Hippocampal formation (tissue), 2 donors: ENCODE data around the gene TOP1.

Experiments
- DNase-seq, 2 donors: peaks; one replicate each; lab custom pipeline; 2025; lab: John Stamatoyannopoulos, UW

TOP1 gene

GRCh38 chr20:41058674-41059635, 30.3 kb downstream of the TOP1 start:
- no peak for DNase-seq

- DNase-seq: no peak
Measured at GRCh38 chr20:41061155-41061554, 32.5 kb downstream of the TOP1 start.

DNA sequence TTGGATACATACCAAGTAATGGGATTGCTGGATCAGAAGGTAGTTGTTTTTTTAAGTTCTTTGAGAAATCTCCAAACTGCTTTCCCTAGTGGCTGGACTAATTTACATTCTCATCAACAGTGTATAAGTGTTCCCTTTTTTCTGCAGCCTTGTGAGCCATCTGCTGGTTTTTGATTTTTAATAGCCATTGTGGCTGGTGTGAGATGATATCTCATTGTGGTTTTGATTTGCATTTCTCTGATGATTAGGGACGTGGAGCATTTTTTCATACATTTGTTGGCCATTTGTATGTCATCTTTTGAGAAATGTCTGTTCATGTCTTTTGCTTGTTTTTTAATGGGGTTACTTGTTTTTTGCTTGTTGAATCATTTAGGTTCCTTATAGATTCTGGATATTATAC, 34.8 kb downstream of the TOP1 start:
- DNase-seq: no peak

- no peak for DNase-seq
Measured at GRCh38 chr20:41064377-41064776, 35.8 kb downstream of the TOP1 start.

DNA sequence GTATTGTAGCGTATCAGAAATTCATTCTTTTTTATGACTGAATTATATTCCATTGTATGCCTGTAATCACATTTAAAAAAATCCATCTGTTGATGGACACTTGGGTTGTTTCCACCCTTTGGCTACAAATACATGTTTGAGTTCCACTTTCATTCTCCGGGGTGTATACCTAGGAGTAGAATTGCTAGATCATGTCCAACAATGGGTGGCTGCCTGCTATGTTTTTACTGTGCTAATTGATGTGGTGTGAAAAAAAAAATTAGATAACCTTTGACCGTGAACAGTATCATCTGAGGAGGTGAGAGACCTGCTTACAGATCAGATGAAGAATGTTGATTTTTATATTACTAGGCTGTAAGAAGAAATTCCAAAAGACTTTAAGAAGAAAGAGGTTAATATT, 37.1 kb downstream of the TOP1 start:
- DNase-seq: no peak

DNA sequence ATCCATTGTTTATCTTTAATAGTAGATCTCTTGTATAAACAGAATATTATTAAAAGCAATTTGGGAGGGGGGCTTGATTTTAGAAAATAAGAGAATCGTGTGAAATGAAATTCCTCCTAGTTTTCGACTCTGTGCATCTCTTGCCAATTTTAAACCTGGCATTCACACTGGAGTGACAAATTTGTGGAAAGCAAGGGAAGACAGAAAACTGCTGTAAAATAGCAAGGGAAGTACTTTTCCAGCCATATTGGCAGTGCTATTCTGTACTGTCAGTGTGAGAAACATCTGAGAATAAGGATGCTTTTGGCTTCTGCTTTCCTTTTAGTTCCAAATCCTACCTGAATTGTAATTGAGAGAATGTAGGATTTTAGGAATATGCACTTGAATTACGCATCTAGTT, 40.2 kb downstream of the TOP1 start:
- DNase-seq: no peak

DNA sequence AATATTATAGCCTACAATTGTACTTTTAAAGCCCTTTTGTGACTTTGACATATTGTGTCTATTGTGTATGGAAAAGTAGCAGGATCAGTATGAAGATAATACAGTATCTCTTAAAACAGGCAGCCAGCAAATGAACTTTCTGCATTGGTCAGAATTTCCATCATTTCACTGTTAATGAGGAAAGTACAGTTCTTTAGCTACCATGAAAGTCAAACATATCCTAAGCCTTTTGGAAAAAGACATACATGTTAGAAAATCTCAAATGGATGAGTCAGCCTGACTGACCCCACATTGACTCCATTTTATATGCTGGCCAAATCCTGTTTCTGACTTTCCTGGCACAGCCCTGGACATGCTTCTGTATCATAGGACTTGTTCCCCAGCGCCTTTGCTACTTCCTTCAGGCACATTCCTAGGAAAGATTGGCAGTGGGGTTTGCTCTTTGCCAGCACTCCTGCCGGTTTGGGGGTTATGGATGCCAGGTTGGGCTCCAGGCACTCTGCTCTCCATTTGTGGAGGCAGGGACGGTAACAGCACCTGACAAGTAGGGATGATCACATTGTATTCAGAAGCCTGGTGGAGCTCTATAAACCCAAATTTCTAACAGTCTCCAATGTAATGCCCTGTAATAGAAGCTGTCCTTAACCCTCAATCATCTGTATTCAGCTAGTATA, 43.7 kb downstream of the TOP1 start:
- no peak for DNase-seq

GRCh38 chr20:41072915-41073314, 44.3 kb downstream of the TOP1 start:
- no peak for DNase-seq

DNA sequence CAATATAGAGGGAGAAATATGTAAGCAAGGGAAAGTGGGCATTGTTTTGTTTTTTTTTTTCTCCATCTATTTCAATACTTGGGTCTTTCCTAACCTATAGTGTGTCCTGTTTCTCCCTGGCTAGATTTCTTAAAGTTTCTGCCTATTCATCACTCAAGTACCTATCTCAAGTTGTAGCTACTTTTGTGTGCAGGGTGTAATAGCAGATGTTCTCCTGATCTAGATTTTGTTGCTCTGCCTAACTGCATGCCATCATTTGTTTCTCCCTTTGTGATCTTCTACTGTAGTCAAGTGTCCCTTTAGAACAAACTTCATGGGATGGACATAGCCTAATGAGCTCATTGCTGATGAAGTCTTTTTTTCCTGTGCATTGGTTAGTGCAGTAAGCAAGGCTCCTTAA, 45.8 kb downstream of the TOP1 start:
- DNase-seq: no peak

DNA sequence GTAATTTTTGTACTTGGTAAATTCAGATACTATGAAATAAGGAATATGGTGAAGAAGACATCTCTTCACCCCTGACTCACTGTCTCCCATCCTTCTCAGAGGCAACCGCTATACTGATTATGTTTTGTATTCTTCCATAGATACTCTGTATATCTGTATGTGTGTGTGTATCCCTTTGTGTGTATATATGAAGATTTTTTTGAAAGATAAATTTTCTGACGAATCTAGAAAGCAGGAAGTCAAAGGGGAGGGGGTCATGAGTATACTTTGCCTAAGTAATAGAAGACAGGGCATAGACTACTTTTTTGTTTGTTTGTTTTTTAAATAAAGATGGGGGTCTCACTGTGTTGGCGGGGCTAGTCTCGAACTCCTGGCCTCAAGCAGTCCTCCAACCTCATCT, 48.2 kb downstream of the TOP1 start:
- no peak for DNase-seq

GRCh38 chr20:41078329-41078728, 49.7 kb downstream of the TOP1 start:
- DNase-seq: no peak

GRCh38 chr20:41079066-41079465, 50.4 kb downstream of the TOP1 start:
- no peak for DNase-seq

- no peak for DNase-seq
Measured at GRCh38 chr20:41080866-41081265, 52.2 kb downstream of the TOP1 start.

GRCh38 chr20:41081276-41081814, 52.7 kb downstream of the TOP1 start:
- DNase-seq: no peak

DNA sequence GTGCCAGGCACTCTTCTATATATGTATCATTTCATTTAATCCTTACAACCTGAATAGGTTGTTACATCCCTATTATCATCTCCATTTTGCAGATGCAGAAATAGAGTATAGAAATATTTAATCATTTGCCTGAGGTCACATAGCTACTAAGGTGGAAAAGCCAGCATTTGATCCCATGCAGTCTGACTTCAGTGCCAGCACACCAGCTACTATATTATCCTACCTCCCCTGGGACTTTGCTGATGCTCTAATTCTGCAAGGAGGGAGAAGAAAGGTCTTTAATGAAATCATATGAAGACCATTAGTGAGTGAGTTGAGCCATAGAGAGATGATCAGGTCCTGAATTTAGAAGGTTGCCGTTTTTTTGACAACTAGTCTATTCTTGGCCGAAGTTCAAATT, 53.7 kb downstream of the TOP1 start:
- no peak for DNase-seq

GRCh38 chr20:41085606-41086005, 57.0 kb downstream of the TOP1 start:
- no peak for DNase-seq

GRCh38 chr20:41086402-41087324, 58.0 kb downstream of the TOP1 start:
- DNase-seq: no peak

DNA sequence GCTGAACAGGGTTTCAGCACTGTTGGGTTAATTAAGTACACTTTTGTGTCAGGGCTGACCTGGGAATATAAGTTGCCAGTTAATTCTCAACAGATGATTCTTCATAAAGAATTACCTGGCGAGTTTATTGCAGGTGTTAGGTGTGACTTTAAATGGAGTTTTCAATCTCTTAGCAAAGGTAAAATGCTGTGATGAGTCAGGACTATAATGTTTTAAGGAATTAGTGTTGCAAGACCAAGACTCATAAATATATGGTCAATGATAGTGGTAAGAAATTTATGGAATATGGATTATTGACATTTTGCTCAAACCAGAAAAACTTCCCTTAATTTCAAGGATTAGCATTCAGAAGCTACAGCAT, 58.7 kb downstream of the TOP1 start:
- DNase-seq: no peak

GRCh38 chr20:41087777-41088176, 59.2 kb downstream of the TOP1 start:
- no peak for DNase-seq

DNA sequence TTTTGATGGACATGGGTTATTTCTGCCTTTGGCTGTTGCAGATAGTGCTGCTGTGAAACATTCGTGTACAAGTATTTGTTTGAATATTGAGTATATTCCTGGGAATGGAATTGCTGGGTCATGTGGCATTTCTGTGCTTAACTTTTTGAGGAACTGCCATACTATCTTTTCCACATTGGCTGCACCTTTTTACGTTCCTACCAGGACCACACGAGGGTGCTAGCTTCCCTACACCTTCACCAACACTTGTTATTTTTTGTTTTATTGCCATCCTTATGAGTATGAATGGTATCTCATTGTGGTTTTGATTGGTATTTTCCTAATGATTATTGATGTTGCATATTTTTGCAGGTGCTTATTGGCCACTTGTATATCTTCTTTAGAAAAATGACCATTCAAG, 60.9 kb downstream of the TOP1 start:
- no peak for DNase-seq

DNA sequence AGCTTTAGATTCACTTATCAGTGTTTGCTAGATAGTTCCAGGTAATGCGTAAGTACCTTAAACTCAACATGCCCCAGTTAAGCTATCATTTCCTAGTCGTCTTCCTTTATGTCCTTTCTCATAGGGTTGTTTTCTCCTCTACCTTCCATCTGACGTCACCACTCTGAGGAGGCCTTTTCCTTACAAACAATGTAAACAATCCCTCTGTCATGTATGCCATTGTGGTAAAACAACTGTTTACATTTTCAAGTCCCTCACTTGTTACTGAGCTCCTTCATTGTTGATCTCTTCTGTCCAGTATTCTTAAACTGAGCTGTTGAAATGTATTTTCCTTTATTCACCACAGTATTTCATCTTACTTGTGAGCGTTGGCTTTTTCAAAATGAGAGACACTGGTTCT, 63.3 kb downstream of the TOP1 start:
- no peak for DNase-seq
